K562 (cell line): ENCODE measurements around the gene ACTRT2. TPM values are rescaled to one million over a fixed set of nuclear protein-coding genes. Genes with fewer than 3 reads are reported as not detected.

Source experiments
- ATAC-seq: fragments of 200-7000 bp; cut with Tn5 transposase; 3 replicates; pipeline ENCODE4 v1.9.1; 2020; ENCODE audit warnings: moderate library complexity
- BruUV-seq: library from RNA; stranded (reverse); fragments of 400-500 nt; replicated peaks from 2 replicates; lab custom pipeline; 2021; lab: Mats Ljungman, UMichigan
- CTCF ChIA-PET: fragments of 300-600 bp; formaldehyde crosslinking; extraction: SDS; loops from one replicate; lab custom pipeline; 2021; ENCODE audit warnings: low intra/inter-chr PET ratio; lab: Yijun Ruan, JAX
- POLR2A ChIA-PET: fragments of 300-600, 350-650 bp; sonication (Branson Sonifier 250); formaldehyde crosslinking; extraction: SDS; loops from one replicate; lab custom pipeline; 2021; ENCODE audit warnings: antibody characterized with exemption, inconsistent platforms; lab: Yijun Ruan, JAX
- DNase-seq, 4 experiments: peaks; one replicate each; pipeline versions ENCODE4 v3.0.0 to v3.0.0-alpha.2; 2011 to 2018; ENCODE audit warnings: low spot score in 3 of 4, mixed read lengths in 3 of 4; ENCODE audit errors: extremely low read depth in 1 of 4
- FAIRE-seq: peaks from 2 replicates; lab custom pipeline; 2011; peaks lifted over from hg19 to GRCh38; lab: Jason Lieb, UNC
- H2AFZ ChIP-seq: 2 replicates; pipeline ENCODE4 v1.6.0; 2011; ENCODE audit warnings: low read depth, low read length, control low read depth, inconsistent platforms
- H3K27ac ChIP-seq: fragments of 200-600 bp; 3 replicates; pipeline ENCODE4 v1.8.0; 2011; ENCODE audit warnings: low read depth, mild to moderate bottlenecking, control low read depth, inconsistent platforms, low read length, moderate library complexity, mixed read lengths; ENCODE audit errors: extremely low read depth
- H3K27me3 ChIP-seq, 2 experiments: fragments of 300-600 bp in 1 of 2; 2 replicates in 1 of 2; 3 replicates in 1 of 2; pipeline versions ENCODE4 v1.6.0 to v1.8.0; 2011; ENCODE audit warnings: inconsistent platforms in 2 of 2, low read length in 2 of 2, mild to moderate bottlenecking in 1 of 2, mixed read lengths in 1 of 2, moderate library complexity in 1 of 2; ENCODE audit not compliant: control insufficient read depth in 2 of 2, insufficient read depth in 2 of 2
- H3K36me3 ChIP-seq: fragments of 300-600 bp; 3 replicates; pipeline ENCODE4 v1.8.0; 2011; ENCODE audit warnings: mild to moderate bottlenecking, low read length, inconsistent platforms; ENCODE audit not compliant: control insufficient read depth, insufficient read depth
- H3K4me1 ChIP-seq, 2 experiments: fragments of 200-600 bp in 1 of 2; replicated peaks in 1 of 2; 2 replicates in 1 of 2; 3 replicates in 1 of 2; pipeline versions ENCODE4 v1.5.1 to v1.8.0; 2011; ENCODE audit warnings: inconsistent platforms in 2 of 2, low read length in 2 of 2, mild to moderate bottlenecking in 1 of 2, mixed read lengths in 1 of 2, moderate library complexity in 1 of 2; ENCODE audit not compliant: control insufficient read depth in 2 of 2, insufficient read depth in 2 of 2
- H3K4me2 ChIP-seq: 2 replicates; pipeline ENCODE4 v1.6.1; 2011; ENCODE audit warnings: low read length, control low read depth, inconsistent platforms, mixed read lengths; ENCODE audit not compliant: insufficient read depth
- H3K4me3 ChIP-seq: fragments of 200-600 bp; sonication (generic), shearing (Covaris generic); 2 replicates; pipeline ENCODE4 v1.5.1; 2016; ENCODE audit warnings: control low read depth, inconsistent platforms
- H3K79me2 ChIP-seq: fragments of 200-600 bp; 3 replicates; pipeline ENCODE4 v1.8.0; 2011; ENCODE audit warnings: low read length, inconsistent platforms; ENCODE audit not compliant: control insufficient read depth, insufficient read depth
- H3K9ac ChIP-seq, 2 experiments: 2 replicates each; pipeline versions ENCODE4 v1.6.0 to v1.6.1; 2011; ENCODE audit warnings: low read depth in 2 of 2, low read length in 2 of 2, control low read depth in 1 of 2, inconsistent platforms in 1 of 2, mild to moderate bottlenecking in 1 of 2, mixed read lengths in 1 of 2; ENCODE audit not compliant: insufficient read depth in 1 of 2
- H3K9me1 ChIP-seq: one replicate; pipeline ENCODE4 v1.6.0; 2011; ENCODE audit warnings: inconsistent platforms, mild to moderate bottlenecking, low read length, moderate library complexity; ENCODE audit not compliant: control insufficient read depth, insufficient read depth
- H3K9me3 ChIP-seq: replicated peaks from 2 replicates; pipeline ENCODE4 v1.5.1; 2011; ENCODE audit warnings: low read depth, low read length, inconsistent platforms; ENCODE audit not compliant: control insufficient read depth, insufficient read depth
- H4K20me1 ChIP-seq: replicated peaks from 2 replicates; pipeline ENCODE4 v1.6.1; 2011; ENCODE audit warnings: low read length, inconsistent platforms, mixed read lengths; ENCODE audit not compliant: control insufficient read depth, insufficient read depth
- ATF3 ChIP-seq, 2 experiments: fragments of 450-650 bp in 1 of 2; sonication (generic) in 1 of 2; formaldehyde crosslinking in 1 of 2; IDR thresholded peaks in 1 of 2; conservative IDR thresholded peaks in 1 of 2; 2 replicates each; pipeline versions ENCODE4 v1.6.1 to v1.8.1; 2016 to 2023; ENCODE audit warnings: mild to moderate bottlenecking in 2 of 2, moderate library complexity in 2 of 2, inconsistent platforms in 1 of 2, missing genetic modification reagents in 1 of 2
- CEBPG ChIP-seq, 3 experiments: fragments of 200-800 bp in 1 of 3; sonication (Bioruptor generic) in 1 of 3; sonication (generic) in 1 of 3; formaldehyde crosslinking in 1 of 3; IDR thresholded peaks in 2 of 3; conservative IDR thresholded peaks in 1 of 3; 2 replicates each; pipeline versions ENCODE4 v1.6.1 to v1.8.0; 2016 to 2022; ENCODE audit warnings: missing compliant biosample characterization in 2 of 3, missing genetic modification characterization in 2 of 3, mild to moderate bottlenecking in 1 of 3, missing genetic modification reagents in 1 of 3
- ESRRA ChIP-seq: fragments of 450-650 bp; IDR thresholded peaks from 2 replicates; pipeline ENCODE4 v1.6.1; 2014; ENCODE audit warnings: low read depth, mild to moderate bottlenecking, moderate library complexity, borderline replicate concordance
- HNRNPH1 ChIP-seq: fragments of 200-400 bp; formaldehyde crosslinking; optimal IDR thresholded peaks from 2 replicates; pipeline ENCODE3; 2017; ENCODE audit warnings: low read depth, mild to moderate bottlenecking, low read length, moderate library complexity
- MLX ChIP-seq, 2 experiments: fragments of 450-650 bp in 1 of 2; sonication (generic) in 1 of 2; formaldehyde crosslinking; conservative IDR thresholded peaks; 2 replicates each; pipeline versions ENCODE4 v1.4.0 to v1.8.1; 2020 to 2022; ENCODE audit warnings: mild to moderate bottlenecking in 1 of 2, missing genetic modification reagents in 1 of 2
- NUFIP1 ChIP-seq: fragments of 450-650 bp; IDR thresholded peaks from 2 replicates; pipeline ENCODE4 v1.6.1; 2018; ENCODE audit not compliant: partially characterized antibody
- RBM25 ChIP-seq: fragments of 200-400 bp; formaldehyde crosslinking; IDR thresholded peaks from 2 replicates; pipeline ENCODE4 v1.6.1; 2018; ENCODE audit warnings: low read length, low read depth, moderate library complexity; ENCODE audit not compliant: severe bottlenecking
- RFX1 ChIP-seq: fragments of 450-650 bp; IDR thresholded peaks from 2 replicates; pipeline ENCODE4 v1.6.1; 2016; ENCODE audit warnings: mild to moderate bottlenecking, moderate library complexity
- SNRNP70 ChIP-seq: fragments of 200-400 bp; formaldehyde crosslinking; optimal IDR thresholded peaks from 2 replicates; pipeline ENCODE3; 2017; ENCODE audit warnings: low read depth, low read length
- TAL1 ChIP-seq: fragments of 450-650 bp; IDR thresholded peaks from 2 replicates; pipeline ENCODE4 v1.6.1; 2016; ENCODE audit warnings: mild to moderate bottlenecking
- ZNF277 ChIP-seq: fragments of 250-450 bp; sonication (Bioruptor Pico); IDR thresholded peaks from 2 replicates; pipeline ENCODE4 v1.8.0; 2022; ENCODE audit warnings: inconsistent platforms, mild to moderate bottlenecking, moderate library complexity, borderline replicate concordance
- ZNF3 ChIP-seq: fragments of 250-450 bp; sonication (Bioruptor Pico); IDR thresholded peaks from 2 replicates; pipeline ENCODE4 v1.5.0; 2021; ENCODE audit warnings: mild to moderate bottlenecking, moderate library complexity
- ZNF668 ChIP-seq: fragments of 250-450 bp; sonication (Bioruptor Pico); IDR thresholded peaks from 2 replicates; pipeline ENCODE4 v1.8.0; 2022; ENCODE audit warnings: mild to moderate bottlenecking, inconsistent platforms
- WGBS: fragments of 100-300 bp; shearing (Covaris generic); methylation state at CpG from one replicate; pipeline ENCODE4 v1.1.6; 2016; ENCODE audit warnings: low coverage, mixed read lengths; ENCODE audit not compliant: insufficient coverage; ENCODE audit errors: missing lambda C conversion rate; 5-methylcytosine and 5-hydroxymethylcytosine counted together
- in situ Hi-C: fragments of 300-500 bp; cut with MboI; formaldehyde crosslinking; loops from 4 replicates; pipeline ENCODE4 v1.15.0; 2018; ENCODE audit warnings: inconsistent platforms, mixed read lengths
- intact Hi-C: fragments of 100-400 bp; cut with micrococcal nuclease; formaldehyde crosslinking; loops from 2 replicates; pipeline ENCODE4 v1.14.2; 2022
- polyA plus RNA-seq, 8 experiments: library from polyadenylated mRNA; depleted of rRNA in 4 of 8; stranded (reverse) in 5 of 8; unstranded in 3 of 8; fragments of >200 nt; fragmentation: Nextera tagmentation in 2 of 8; fragmentation: Illumina TruSeq in 1 of 8; extraction: Ambion mirVana in 2 of 8; extraction: Trizol in 1 of 8; gene quantifications; 2 replicates each; pipeline versions ENCODE4 v1.2.1 to v1.2.3, GENCODE V29; 2011 to 2014; ENCODE audit warnings: inconsistent platforms in 1 of 8, missing spikeins in 1 of 8
- total RNA-seq, 7 experiments: library from RNA; depleted of rRNA in 6 of 7; stranded (reverse); fragments of >200 nt in 6 of 7; fragmentation: Illumina TruSeq in 2 of 7; extraction: Trizol in 2 of 7; gene quantifications; 2 replicates each; pipeline versions ENCODE4 v1.2.1 to v1.2.3, GENCODE V29; 2011 to 2021; ENCODE audit warnings: low replicate concordance in 1 of 7

The ACTRT2 gene
- total and polyA plus RNA-seq, 9 of the 15 experiments (the other 6 are each of a cell fraction or from before 2014, with no cell fraction given), result not detected

- CTCF ChIA-PET, result no interaction called here
- no peak for FAIRE-seq
Measured at GRCh38 chr1:2989976-2990375, 31.3 kb upstream of the ACTRT2 start.

More at GRCh38 chr1:2989976-2990375, 31.3 kb upstream of the ACTRT2 start:
- H3K4me3 ChIP-seq, result no peak overlapping the region
- in situ Hi-C loops, result no loop called here
- no peak overlapping the region for H3K9ac ChIP-seq
- no peak for DNase-seq
- H3K9me3 ChIP-seq, result 0 out of 2 replicates have a peak, but pooled peaks cover 1% of the 10 kb centered on the region
- no peaks in the 10 kb centered on the region for H3K27me3 ChIP-seq
- ATAC-seq, result no peak
- intact Hi-C loops, result no loop called here
- no peaks in the 10 kb centered on the region for H3K36me3 ChIP-seq
- no peak overlapping the region for H3K27ac ChIP-seq
- no peaks in the 10 kb centered on the region for H3K4me1 ChIP-seq
- H3K4me2 ChIP-seq, result no peak overlapping the region
- TF ChIP-seq RBM25 (no peak), MLX (CRISPR knock-in tag; conservative IDR thresholded peaks at IDR 0.05) (no peak), ATF3 (IDR thresholded peaks at IDR 0.05) (no peak), ATF3 (CRISPR knock-in tag; conservative IDR thresholded peaks at IDR 0.05) (no peak), ZNF3 (CRISPR knock-in tag) (no peak), ZNF668 (CRISPR knock-in tag) (no peak), SNRNP70 (no peak), CEBPG (CRISPR knock-in tag; IDR thresholded peaks at IDR 0.05) (no peak), CEBPG (tag; conservative IDR thresholded peaks at IDR 0.05 in 1 of 2, IDR thresholded peaks at IDR 0.05 in 1 of 2) (no peak), ESRRA (no peak), RFX1 (no peak), TAL1 (no peak), HNRNPH1 (no peak), ZNF277 (no peak), NUFIP1 (no peak)
- no peaks in the 10 kb centered on the region for H3K9me1 ChIP-seq
- no peak overlapping the region for H2AFZ ChIP-seq
- H4K20me1 ChIP-seq, result no peaks in the 10 kb centered on the region
- WGBS, result 4% methylated on average over 7 of the region's 7 CpGs
- POLR2A ChIA-PET, result no interaction called here
- H3K79me2 ChIP-seq, result no peaks in the 10 kb centered on the region
- no TSS peak for BruUV-seq
